H1 (cell line): Measurements from ENCODE around the gene OOSP3. TPM values are rescaled to one million over a fixed set of nuclear protein-coding genes. Genes with fewer than 3 reads are reported as not detected.

ENCODE experiments used
- CTCF ChIA-PET: fragments of 300-600 bp; sonication (Branson Sonifier 250); formaldehyde crosslinking; loops from one replicate; lab custom pipeline; 2021; ENCODE audit not compliant: partially characterized antibody; lab: Charles Lee
- POLR2A ChIA-PET: fragments of 300-600 bp; sonication (Branson Sonifier 250); formaldehyde crosslinking; loops from one replicate; lab custom pipeline; 2021; ENCODE audit warnings: inconsistent platforms; ENCODE audit not compliant: partially characterized antibody; lab: Charles Lee
- DNase-seq, 2 experiments: peaks; one replicate each; pipeline versions ENCODE4 v3.0.0 to v3.0.0-alpha.2; 2010 to 2022; ENCODE audit warnings: low spot score in 2 of 2, low read depth in 1 of 2, mixed read lengths in 1 of 2
- FAIRE-seq: peaks from 2 replicates; lab custom pipeline; 2011; peaks lifted over from hg19 to GRCh38; lab: Jason Lieb, UNC
- H2AFZ ChIP-seq: 2 replicates; pipeline ENCODE4 v1.8.1; 2012; ENCODE audit warnings: low read length, inconsistent platforms
- H2AK5ac ChIP-seq: 2 replicates; pipeline ENCODE4 v1.6.1; 2013; ENCODE audit warnings: low read depth, low read length
- H2BK120ac ChIP-seq: replicated peaks from 2 replicates; pipeline ENCODE3; 2013; ENCODE audit warnings: low read depth, low read length, inconsistent platforms
- H2BK12ac ChIP-seq: 2 replicates; pipeline ENCODE4 v1.6.1; 2013; ENCODE audit warnings: low read depth, low read length
- H2BK15ac ChIP-seq: 2 replicates; pipeline ENCODE4 v1.6.1; 2013; ENCODE audit warnings: low read length
- H2BK20ac ChIP-seq: 2 replicates; pipeline ENCODE4 v1.6.1; 2013; ENCODE audit warnings: low read length
- H2BK5ac ChIP-seq: 2 replicates; pipeline ENCODE4 v1.6.1; 2013; ENCODE audit warnings: low read depth, low read length
- H3K14ac ChIP-seq: 2 replicates; pipeline ENCODE4 v1.6.1; 2013; ENCODE audit warnings: inconsistent platforms; ENCODE audit not compliant: insufficient read length
- H3K18ac ChIP-seq: 2 replicates; pipeline ENCODE4 v1.6.1; 2013; ENCODE audit warnings: low read length; ENCODE audit errors: extremely low read depth
- H3K23ac ChIP-seq: 2 replicates; pipeline ENCODE4 v1.6.1; 2013; ENCODE audit warnings: inconsistent platforms; ENCODE audit not compliant: insufficient read length
- H3K23me2 ChIP-seq: 2 replicates; pipeline ENCODE4 v1.6.1; 2013; ENCODE audit warnings: low read depth, low read length
- H3K27ac ChIP-seq: 2 replicates; pipeline ENCODE4 v1.6.1; 2011; ENCODE audit warnings: low read depth, low read length, inconsistent platforms
- H3K27me3 ChIP-seq, 4 experiments: replicated peaks in 1 of 4; 1 replicate in 1 of 4; 2 replicates in 3 of 4; pipeline versions ENCODE4 v1.6.1 to v1.8.1; 2011 to 2013; ENCODE audit warnings: low read length in 3 of 4, mild to moderate bottlenecking in 3 of 4, inconsistent platforms in 2 of 4, mixed read lengths in 2 of 4, moderate library complexity in 1 of 4; ENCODE audit not compliant: control insufficient read depth in 3 of 4, insufficient read depth in 3 of 4; ENCODE audit errors: extremely low read depth in 1 of 4
- H3K36me3 ChIP-seq, 4 experiments: 2 replicates each; pipeline versions ENCODE4 v1.6.1 to v1.8.1; 2011 to 2013; ENCODE audit warnings: mild to moderate bottlenecking in 4 of 4, low read length in 3 of 4, moderate library complexity in 2 of 4, control low read depth in 1 of 4, inconsistent platforms in 1 of 4; ENCODE audit not compliant: insufficient read depth in 4 of 4, control insufficient read depth in 2 of 4
- H3K4ac ChIP-seq: replicated peaks from 2 replicates; pipeline ENCODE3; 2013; ENCODE audit warnings: low read length, low read depth, mixed read lengths, inconsistent platforms; ENCODE audit not compliant: insufficient read length
- H3K4me1 ChIP-seq, 4 experiments: replicated peaks in 1 of 4; 1 replicate in 1 of 4; 2 replicates in 3 of 4; pipeline versions ENCODE4 v1.6.1 to v1.8.1; 2011 to 2013; ENCODE audit warnings: low read length in 3 of 4, inconsistent platforms in 2 of 4, mixed read lengths in 1 of 4; ENCODE audit not compliant: insufficient read depth in 4 of 4, control insufficient read depth in 3 of 4
- H3K4me2 ChIP-seq, 2 experiments: 2 replicates each; pipeline versions ENCODE4 v1.6.1 to v1.8.1; 2011 to 2013; ENCODE audit warnings: low read depth in 2 of 2, low read length in 2 of 2, control low read depth in 1 of 2, inconsistent platforms in 1 of 2, mild to moderate bottlenecking in 1 of 2; ENCODE audit not compliant: insufficient read depth in 1 of 2
- H3K4me3 ChIP-seq, 4 experiments: fragments of 200-600, 300-600 bp in 1 of 4; sonication (generic), shearing (Covaris generic), sonication (Bioruptor Twin) in 1 of 4; 2 replicates each; pipeline versions ENCODE4 v1.5.1 to v1.8.1; 2011 to 2016; ENCODE audit warnings: low read length in 4 of 4, low read depth in 3 of 4, control low read depth in 2 of 4, inconsistent platforms in 2 of 4, mild to moderate bottlenecking in 2 of 4, mixed read lengths in 1 of 4, moderate library complexity in 1 of 4; ENCODE audit not compliant: insufficient read depth in 2 of 4; ENCODE audit errors: extremely low read depth in 1 of 4
- H3K56ac ChIP-seq: replicated peaks from 2 replicates; pipeline ENCODE3; 2013; ENCODE audit warnings: low read depth, mild to moderate bottlenecking, mixed read lengths, low read length, inconsistent platforms; ENCODE audit not compliant: insufficient read length
- H3K79me1 ChIP-seq: 2 replicates; pipeline ENCODE4 v1.6.1; 2013; ENCODE audit warnings: low read depth, low read length, control low read depth
- H3K79me2 ChIP-seq, 2 experiments: 2 replicates each; pipeline versions ENCODE4 v1.6.1 to v1.8.1; 2012 to 2013; ENCODE audit warnings: low read length in 2 of 2, mild to moderate bottlenecking in 2 of 2, inconsistent platforms in 1 of 2; ENCODE audit not compliant: insufficient read depth in 2 of 2, control insufficient read depth in 1 of 2
- H3K9ac ChIP-seq, 4 experiments: replicated peaks in 1 of 4; 1 replicate in 1 of 4; 2 replicates in 3 of 4; pipeline versions ENCODE4 v1.6.1 to v1.8.1; 2011 to 2013; ENCODE audit warnings: low read depth in 3 of 4, low read length in 3 of 4, control low read depth in 2 of 4, mild to moderate bottlenecking in 2 of 4, moderate library complexity in 2 of 4, inconsistent platforms in 1 of 4; ENCODE audit errors: extremely low read depth in 1 of 4
- H3K9me3 ChIP-seq, 2 experiments: 2 replicates each; pipeline versions ENCODE4 v1.6.1 to v1.8.1; 2012 to 2013; ENCODE audit warnings: mild to moderate bottlenecking in 2 of 2, moderate library complexity in 2 of 2, control low read depth in 1 of 2, inconsistent platforms in 1 of 2, low read depth in 1 of 2, low read length in 1 of 2, mixed read lengths in 1 of 2; ENCODE audit not compliant: insufficient read depth in 2 of 2
- H4K20me1 ChIP-seq, 2 experiments: replicated peaks in 1 of 2; 2 replicates each; pipeline versions ENCODE3 to v1.8.1; 2011 to 2013; ENCODE audit warnings: inconsistent platforms in 2 of 2, low read length in 2 of 2, mild to moderate bottlenecking in 1 of 2; ENCODE audit not compliant: insufficient read depth in 2 of 2, control insufficient read depth in 1 of 2
- H4K5ac ChIP-seq: 2 replicates; pipeline ENCODE4 v1.6.1; 2013; ENCODE audit warnings: low read length, low read depth, mixed read lengths, inconsistent platforms; ENCODE audit not compliant: insufficient read length
- H4K8ac ChIP-seq: 2 replicates; pipeline ENCODE4 v1.8.0; 2013; ENCODE audit warnings: mild to moderate bottlenecking, moderate library complexity, low read length, inconsistent platforms; ENCODE audit not compliant: insufficient read depth; ENCODE audit errors: extremely low read depth
- H4K91ac ChIP-seq: replicated peaks from 2 replicates; pipeline ENCODE3; 2013; ENCODE audit warnings: low read length, mixed read lengths, inconsistent platforms; ENCODE audit not compliant: insufficient read length
- CHD2 ChIP-seq: IDR thresholded peaks from 2 replicates; pipeline ENCODE4 v1.6.1; 2012; ENCODE audit warnings: low read length, improper control_type of control experiment
- JUN ChIP-seq: IDR thresholded peaks from 2 replicates; pipeline ENCODE4 v1.6.1; 2011; ENCODE audit warnings: low read depth, mild to moderate bottlenecking, improper control_type of control experiment, low read length
- SIN3A ChIP-seq, 2 experiments: IDR thresholded peaks in 1 of 2; conservative IDR thresholded peaks in 1 of 2; 2 replicates each; pipeline ENCODE4 v1.6.1; 2011 to 2012; ENCODE audit warnings: low read length in 2 of 2, improper control_type of control experiment in 1 of 2, low read depth in 1 of 2, mild to moderate bottlenecking in 1 of 2
- SUZ12 ChIP-seq: fragments of 200-600 bp; sonication (generic); IDR thresholded peaks from 2 replicates; pipeline ENCODE4 v1.6.1; 2012; ENCODE audit warnings: mild to moderate bottlenecking, inconsistent platforms, low read length, moderate library complexity, mixed read lengths
- WGBS, 2 experiments: shearing (Covaris generic) in 1 of 2; methylation state at CpG; one replicate each; pipeline versions ENCODE4 v1.1.6 to v1.1.7; 2013 to 2015; ENCODE audit warnings: low lambda C conversion rate in 2 of 2, mixed read lengths in 2 of 2, inconsistent platforms in 1 of 2, low coverage in 1 of 2, missing lambda C conversion rate in 1 of 2; ENCODE audit not compliant: insufficient replicate concordance in 2 of 2, insufficient coverage in 1 of 2, insufficient read length in 1 of 2; ENCODE audit errors: extremely low coverage in 1 of 2, missing lambda C conversion rate in 1 of 2; 5-methylcytosine and 5-hydroxymethylcytosine counted together
- polyA plus RNA-seq, 7 experiments: library from polyadenylated mRNA; depleted of rRNA in 3 of 7; stranded (reverse) in 5 of 7; unstranded in 2 of 7; fragments of >200 nt in 5 of 7; fragments of 200-250 nt in 2 of 7; gene quantifications; 1 replicate in 5 of 7; 2 replicates in 1 of 7; 4 replicates in 1 of 7; pipeline versions ENCODE4 v1.2.1 to v1.2.3, GENCODE V29; 2011 to 2013; ENCODE audit warnings: missing spikeins in 2 of 7, mixed read lengths in 2 of 7
- total RNA-seq: library from RNA; stranded (reverse); fragmentation: NEBNext Ultra II Directional; extraction: Animal tissue kit (Norgen Biotek cat#: 25700); gene quantifications from 2 replicates; pipeline ENCODE4 v1.2.1, GENCODE V29; 2021

Gene OOSP3
- total and polyA plus RNA-seq, 2 of the 8 experiments (the other 6 are each of a cell fraction or from before 2014, with no cell fraction given), result not detected

- ChIA-PET CTCF (no interaction called here), POLR2A (no interaction called here)
- Histone ChIP-seq H2BK15ac (no peak overlapping the region), H2BK120ac (no peak overlapping the region), H2AFZ (no peak overlapping the region), H4K8ac (no peak overlapping the region), H3K14ac (no peak overlapping the region), H2BK20ac (no peak overlapping the region), H3K23ac (no peak overlapping the region), H3K4me2 (no peak overlapping the region), H3K27me3 (no peaks in the 10 kb centered on the region), H3K36me3 (no peaks in the 10 kb centered on the region), H3K18ac (no peak overlapping the region), H3K9ac (no peak overlapping the region), H3K27ac (no peak overlapping the region), H4K20me1 (no peaks in the 10 kb centered on the region), H4K5ac (no peak overlapping the region), H3K23me2 (no peaks in the 10 kb centered on the region; the same call in 1 of the 2 replicates), H3K79me1 (no peaks in the 10 kb centered on the region), H3K9me3 (no peaks in the 10 kb centered on the region), H4K91ac (no peak overlapping the region), H3K56ac (no peak overlapping the region), H2BK12ac (no peak overlapping the region), H2BK5ac (no peak overlapping the region), H2AK5ac (no peak overlapping the region), H3K4me3 (no peak overlapping the region), H3K79me2 (no peaks in the 10 kb centered on the region), H3K4ac (no peak overlapping the region), H3K4me1 (peaks cover 0 to 9% (median under 1%) of the 10 kb centered on the region in 4 experiments; a peak in 1 of 7 replicates)
- WGBS, 2 experiments, result 92% methylated on average over 1 of the region's 1 CpG; no CpG with 5 or more reads in 1 of the 2 experiments
- DNase-seq (no peak), FAIRE-seq (no peak)
- no peak for TF ChIP-seq JUN
- TF ChIP-seq SIN3A (conservative IDR thresholded peaks at IDR 0.05 in 1 of 2, IDR thresholded peaks at IDR 0.05 in 1 of 2; ENCODE audit: low read depth in 1 of 2, low read length in 2 of 2), result no peak
- TF ChIP-seq CHD2, result no peak
- TF ChIP-seq SUZ12, result no peak
Measured at GRCh38 chr11:59879567-59879966, 985 bp downstream of the OOSP3 start.
